Medulla oblongata (tissue), 1 donor: ENCODE data around the gene MYO1E.
A peak's percentile ranks its signal among the peaks of the same experiment; 100 is the strongest.

Source experiments
- DNase-seq: peaks from one replicate; pipeline ENCODE4 v3.0.0-alpha.2; 2015; ENCODE audit errors: extremely low spot score

Gene MYO1E

GRCh38 chr15:59266028-59266427 is 106.6 kb downstream of the MYO1E start:
- no peak for DNase-seq

GRCh38 chr15:59262316-59262715 is 110.4 kb downstream of the MYO1E start:
- DNase-seq: no peak

DNA sequence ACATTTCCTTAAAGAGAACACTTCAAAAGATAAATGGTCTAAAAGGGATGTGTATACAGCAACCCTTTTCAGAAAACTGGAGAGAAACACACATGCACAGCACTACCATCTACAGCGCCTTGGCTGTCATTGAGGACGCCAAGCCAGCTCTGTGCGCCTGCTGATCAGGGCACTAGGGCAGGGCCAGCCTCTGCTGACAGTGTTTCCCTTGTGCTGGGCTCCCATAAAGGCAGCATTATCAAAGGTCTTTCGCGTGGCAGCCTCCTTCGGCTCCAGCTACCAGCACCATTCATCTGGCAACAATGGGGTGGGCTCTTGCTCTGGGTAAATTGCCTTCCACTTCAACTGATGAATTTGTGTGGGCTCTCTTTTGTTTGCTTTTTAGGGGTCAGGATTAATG is 112.6 kb downstream of the MYO1E start:
- peak; percentile 97 for DNase-seq

GRCh38 chr15:59259137-59259943 is 113.3 kb downstream of the MYO1E start:
- peak; percentile 19 for DNase-seq

- DNase-seq: no peak
Measured at GRCh38 chr15:59258317-59258716, 114.4 kb downstream of the MYO1E start.

- DNase-seq: no peak
Measured at GRCh38 chr15:59257140-59257539, 115.5 kb downstream of the MYO1E start.

- no peak for DNase-seq
Measured at GRCh38 chr15:59256482-59256881, 116.2 kb downstream of the MYO1E start.

GRCh38 chr15:59255680-59256336 is 116.9 kb downstream of the MYO1E start:
- no peak for DNase-seq

GRCh38 chr15:59252137-59252536 is 120.5 kb downstream of the MYO1E start:
- no peak for DNase-seq

GRCh38 chr15:59251001-59251845 is 121.4 kb downstream of the MYO1E start:
- no peak for DNase-seq

GRCh38 chr15:59250249-59250648 is 122.4 kb downstream of the MYO1E start:
- no peak for DNase-seq

GRCh38 chr15:59249816-59250215 is 122.9 kb downstream of the MYO1E start:
- no peak for DNase-seq

GRCh38 chr15:59247364-59247763 is 125.3 kb downstream of the MYO1E start:
- peak; percentile 82 for DNase-seq

GRCh38 chr15:59245559-59245958 is 127.1 kb downstream of the MYO1E start:
- DNase-seq: no peak

GRCh38 chr15:59244337-59244736 is 128.3 kb downstream of the MYO1E start:
- no peak for DNase-seq

- no peak for DNase-seq
Measured at GRCh38 chr15:59243622-59244021, 129.0 kb downstream of the MYO1E start.

- no peak for DNase-seq
Measured at GRCh38 chr15:59242649-59243048, 130.0 kb downstream of the MYO1E start.

DNA sequence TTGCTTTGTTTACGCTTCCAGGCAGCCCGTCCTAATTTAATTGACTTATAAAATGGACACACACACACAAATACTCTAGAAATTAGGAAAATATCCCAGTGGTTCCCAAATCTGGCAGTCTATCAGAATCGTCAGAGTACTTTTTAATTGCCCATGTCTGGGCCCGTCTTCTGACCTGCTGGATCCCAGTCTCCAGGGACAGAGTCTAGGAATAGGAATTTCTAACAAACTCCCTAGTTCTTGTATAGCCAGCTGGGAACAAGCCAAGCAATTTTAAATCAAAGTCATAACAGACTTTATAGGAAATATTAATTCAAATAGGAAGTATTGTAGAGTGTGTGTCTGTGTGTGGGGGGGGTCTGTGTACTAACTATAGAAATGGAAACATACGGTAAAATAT is 132.6 kb downstream of the MYO1E start:
- DNase-seq: no peak

DNA sequence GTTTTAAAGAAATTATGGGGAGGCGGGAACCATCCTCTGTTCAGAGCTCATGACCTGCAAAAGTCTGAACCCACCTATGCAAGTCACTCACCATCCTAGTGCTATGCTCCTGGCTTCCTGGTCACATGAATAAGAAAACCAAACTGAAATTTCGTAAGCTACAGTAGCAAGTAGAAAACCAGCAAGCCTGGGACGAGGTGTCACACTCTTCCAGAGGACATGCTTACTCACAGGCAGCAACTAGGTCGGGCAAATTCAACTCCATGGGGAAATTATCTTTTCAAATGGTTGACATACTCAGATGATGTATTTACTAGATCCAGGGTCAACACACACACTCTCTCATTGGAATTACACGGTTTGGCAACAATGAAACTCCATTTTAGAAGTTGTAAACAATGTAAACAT is 134.7 kb downstream of the MYO1E start:
- no peak for DNase-seq

GRCh38 chr15:59237119-59237855 is 135.4 kb downstream of the MYO1E start:
- DNase-seq: no peak

DNA sequence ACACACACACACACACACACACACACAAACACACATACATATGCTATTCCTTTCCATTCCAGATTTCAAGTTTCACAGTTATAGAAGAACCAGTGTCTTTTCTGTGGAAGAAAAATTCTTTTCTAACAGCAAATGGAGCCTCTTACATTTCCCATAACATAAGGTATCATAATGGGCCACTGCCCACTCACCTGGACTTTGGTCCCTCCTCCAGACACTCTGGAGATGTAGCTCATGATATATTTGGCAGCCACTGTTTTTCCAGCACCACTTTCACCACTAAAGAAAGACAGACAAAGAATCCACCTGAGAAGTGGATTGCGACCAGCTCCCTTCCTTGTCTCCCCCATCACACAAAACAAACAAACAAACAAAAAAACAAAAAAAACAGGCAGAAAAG is 136.3 kb downstream of the MYO1E start:
- DNase-seq: no peak

DNA sequence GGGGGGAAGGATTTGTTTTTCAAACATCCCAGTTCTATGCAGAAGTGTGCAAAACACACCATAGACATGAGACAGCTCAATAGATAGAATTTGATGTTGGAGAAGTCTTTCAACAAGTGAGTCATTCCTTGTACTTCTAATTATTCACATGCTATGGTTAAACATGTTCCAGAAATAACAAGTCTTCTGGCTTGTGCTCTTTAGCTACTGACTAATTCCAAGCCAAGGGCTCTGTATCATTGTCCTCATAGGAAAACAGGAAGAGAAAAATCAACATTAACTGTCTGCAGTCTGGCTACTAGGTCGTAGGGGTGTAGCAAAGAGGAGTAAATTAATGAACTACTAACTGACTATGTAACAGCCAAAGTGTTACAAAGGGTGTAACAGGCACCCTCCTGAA is 140.2 kb downstream of the MYO1E start:
- no peak for DNase-seq
